OCI-LY7 (cell line): ENCODE data around the gene DPP8. TPM values are rescaled to one million over a fixed set of nuclear protein-coding genes. Genes with fewer than 3 reads are reported as not detected.

Source experiments
- BruUV-seq: library from RNA; stranded (reverse); fragments of 400-500 nt; replicated peaks from 2 replicates; lab custom pipeline; 2021; lab: Mats Ljungman, UMichigan
- CTCF ChIA-PET: fragments of 300-600 bp; sonication (Branson Sonifier 250); formaldehyde crosslinking; loops from one replicate; lab custom pipeline; 2022; ENCODE audit warnings: antibody characterized with exemption; ENCODE audit not compliant: unreplicated experiment; lab: Charles Lee
- POLR2A ChIA-PET: fragments of 300-600 bp; sonication (Branson Sonifier 250); formaldehyde crosslinking; loops from one replicate; lab custom pipeline; 2022; ENCODE audit warnings: antibody characterized with exemption; lab: Charles Lee
- DNase-seq: peaks from one replicate; pipeline ENCODE4 v3.0.0-alpha.2; 2015; ENCODE audit warnings: low spot score
- H2AFZ ChIP-seq: fragments of 200-600 bp; sonication (generic), shearing (Covaris generic); 2 replicates; pipeline ENCODE4 v1.6.1; 2014; ENCODE audit warnings: mild to moderate bottlenecking, antibody characterized with exemption, low read length, moderate library complexity
- H3K27ac ChIP-seq: fragments of 200-600 bp; sonication (generic); 2 replicates; pipeline ENCODE4 v1.5.1; 2014; ENCODE audit warnings: mixed run types, low read depth, mild to moderate bottlenecking, moderate library complexity, low read length, inconsistent platforms; ENCODE audit not compliant: poor library complexity, severe bottlenecking
- H3K36me3 ChIP-seq: fragments of 200-600 bp; sonication (generic); 2 replicates; pipeline ENCODE4 v1.6.1; 2014; ENCODE audit warnings: mild to moderate bottlenecking, antibody characterized with exemption, low read length, moderate library complexity, mixed read lengths; ENCODE audit not compliant: insufficient read depth
- H3K4me1 ChIP-seq: fragments of 200-600 bp; sonication (generic); 2 replicates; pipeline ENCODE4 v1.5.1; 2014; ENCODE audit warnings: mild to moderate bottlenecking, low read length; ENCODE audit not compliant: insufficient read depth, poor library complexity, severe bottlenecking
- H3K4me2 ChIP-seq: fragments of 200-600 bp; sonication (generic); 2 replicates; pipeline ENCODE4 v1.6.1; 2014; ENCODE audit warnings: mild to moderate bottlenecking, low read length
- H3K4me3 ChIP-seq: fragments of 200-600 bp; sonication (generic); 2 replicates; pipeline ENCODE4 v1.5.1; 2014; ENCODE audit warnings: mild to moderate bottlenecking, low read depth, low read length; ENCODE audit not compliant: poor library complexity, severe bottlenecking
- H3K79me2 ChIP-seq: fragments of 200-600 bp; sonication (generic); 2 replicates; pipeline ENCODE4 v1.6.1; 2016; ENCODE audit warnings: low read depth, mild to moderate bottlenecking, low read length, moderate library complexity, mixed read lengths; ENCODE audit not compliant: insufficient read depth
- H3K9me2 ChIP-seq: fragments of 200-600 bp; sonication (generic); 2 replicates; pipeline ENCODE4 v1.6.1; 2016; ENCODE audit warnings: mild to moderate bottlenecking, low read length, mixed read lengths; ENCODE audit not compliant: insufficient read depth
- H3K9me3 ChIP-seq: fragments of 200-600 bp; sonication (generic); 2 replicates; pipeline ENCODE4 v1.6.1; 2014; ENCODE audit warnings: mild to moderate bottlenecking, mixed run types, low read length, mixed read lengths
- H4K20me1 ChIP-seq: fragments of 200-600 bp; sonication (generic); 2 replicates; pipeline ENCODE4 v1.6.1; 2014; ENCODE audit warnings: mild to moderate bottlenecking, antibody characterized with exemption, low read length, moderate library complexity, mixed read lengths; ENCODE audit not compliant: insufficient read depth
- EZH2phosphoT487 ChIP-seq: fragments of 200-600 bp; sonication (generic); IDR thresholded peaks from 2 replicates; pipeline ENCODE4 v1.6.1; 2018; ENCODE audit warnings: low read depth, borderline replicate concordance, mild to moderate bottlenecking, mixed run types, antibody characterized with exemption, low read length, moderate library complexity, mixed read lengths
- intact Hi-C: fragments of 100-400 bp; cut with micrococcal nuclease; formaldehyde crosslinking; loops from one replicate; pipeline ENCODE4 v1.10.0; 2022; ENCODE audit not compliant: unreplicated experiment
- total RNA-seq, 2 experiments: library from RNA; depleted of rRNA in 1 of 2; stranded (reverse); fragments of >200 nt in 1 of 2; shearing (Covaris generic) in 1 of 2; gene quantifications; 2 replicates each; pipeline ENCODE4 v1.2.3, GENCODE V29; 2014 to 2022
- TF ChIP-seq, protein P1 (sequence below): fragments of 200-600 bp; sonication (generic); conservative IDR thresholded peaks from 2 replicates; pipeline ENCODE4 v1.5.1; 2014; ENCODE audit warnings: mild to moderate bottlenecking, antibody characterized with exemption, low read length, moderate library complexity, mixed read lengths

DPP8 gene
- total RNA-seq, 2 experiments from 2014 or later, result 43.0 to 52.1 TPM

GRCh38 chr15:65405791-65406423, 111.6 kb downstream of the DPP8 start:
- POLR2A ChIA-PET, result interaction anchor here (0.8 to 1.2 kb wide), 2 partner anchors 12 to 24 kb away, joined by 3 to 5 read pairs; no protein-coding TSS in a partner anchor
- no peaks in the 10 kb centered on the region for H4K20me1 ChIP-seq
- H3K4me1 ChIP-seq, result peaks cover 16% of the 10 kb centered on the region
- no peaks in the 10 kb centered on the region for H3K9me3 ChIP-seq
- no peak for DNase-seq
- no peak overlapping the region for H3K4me2 ChIP-seq
- TF ChIP-seq, protein P1, sequence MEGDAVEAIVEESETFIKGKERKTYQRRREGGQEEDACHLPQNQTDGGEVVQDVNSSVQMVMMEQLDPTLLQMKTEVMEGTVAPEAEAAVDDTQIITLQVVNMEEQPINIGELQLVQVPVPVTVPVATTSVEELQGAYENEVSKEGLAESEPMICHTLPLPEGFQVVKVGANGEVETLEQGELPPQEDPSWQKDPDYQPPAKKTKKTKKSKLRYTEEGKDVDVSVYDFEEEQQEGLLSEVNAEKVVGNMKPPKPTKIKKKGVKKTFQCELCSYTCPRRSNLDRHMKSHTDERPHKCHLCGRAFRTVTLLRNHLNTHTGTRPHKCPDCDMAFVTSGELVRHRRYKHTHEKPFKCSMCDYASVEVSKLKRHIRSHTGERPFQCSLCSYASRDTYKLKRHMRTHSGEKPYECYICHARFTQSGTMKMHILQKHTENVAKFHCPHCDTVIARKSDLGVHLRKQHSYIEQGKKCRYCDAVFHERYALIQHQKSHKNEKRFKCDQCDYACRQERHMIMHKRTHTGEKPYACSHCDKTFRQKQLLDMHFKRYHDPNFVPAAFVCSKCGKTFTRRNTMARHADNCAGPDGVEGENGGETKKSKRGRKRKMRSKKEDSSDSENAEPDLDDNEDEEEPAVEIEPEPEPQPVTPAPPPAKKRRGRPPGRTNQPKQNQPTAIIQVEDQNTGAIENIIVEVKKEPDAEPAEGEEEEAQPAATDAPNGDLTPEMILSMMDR, result no peak
- no peak for TF ChIP-seq EZH2phosphoT487
- no peaks in the 10 kb centered on the region for H3K36me3 ChIP-seq
- H3K27ac ChIP-seq, result no peak overlapping the region
- BruUV-seq, result no TSS peak
- intact Hi-C loops, result no loop called here
- no peaks in the 10 kb centered on the region for H3K79me2 ChIP-seq
- CTCF ChIA-PET, result no interaction called here
- no peaks in the 10 kb centered on the region for H3K9me2 ChIP-seq
- H2AFZ ChIP-seq, result peak overlapping the region; percentile 62
- no peak overlapping the region for H3K4me3 ChIP-seq

GRCh38 chr15:65404186-65404872, 113.2 kb downstream of the DPP8 start:
- no TSS peak for BruUV-seq
- Histone ChIP-seq H3K4me1 (peaks cover 11% of the 10 kb centered on the region), H3K79me2 (no peaks in the 10 kb centered on the region), H3K36me3 (no peaks in the 10 kb centered on the region), H3K4me2 (no peak overlapping the region), H3K27ac (no peak overlapping the region), H3K9me3 (no peaks in the 10 kb centered on the region), H4K20me1 (no peaks in the 10 kb centered on the region), H3K9me2 (no peaks in the 10 kb centered on the region), H3K4me3 (no peak overlapping the region), H2AFZ (no peak overlapping the region)
- DNase-seq, result no peak
- intact Hi-C loops, result no loop called here
- TF ChIP-seq, protein P1, result no peak
- TF ChIP-seq EZH2phosphoT487, result no peak
- ChIA-PET CTCF (no interaction called here), POLR2A (no interaction called here)

DNA sequence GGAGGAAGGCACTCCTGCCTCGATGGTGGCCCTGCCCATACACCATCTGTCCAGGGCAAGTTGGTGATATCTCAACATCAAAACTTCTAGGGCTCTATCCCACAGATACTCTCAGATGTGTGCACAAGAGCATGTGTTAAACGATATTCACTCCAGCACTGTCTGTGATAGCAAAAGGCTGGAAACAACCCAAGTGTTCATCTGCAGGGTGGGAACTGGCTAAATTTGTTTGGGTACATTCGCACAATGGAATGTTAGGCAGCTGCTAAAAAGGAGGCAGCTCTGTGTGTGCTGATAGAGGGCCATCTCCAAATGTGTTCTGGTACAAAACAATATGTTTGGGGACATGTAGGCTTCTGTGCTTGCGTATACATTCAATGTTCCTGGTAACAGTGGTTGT, 114.5 kb downstream of the DPP8 start:
- POLR2A ChIA-PET, result no interaction called here
- H4K20me1 ChIP-seq, result no peaks in the 10 kb centered on the region
- H3K27ac ChIP-seq, result no peak overlapping the region
- H3K4me3 ChIP-seq, result no peak overlapping the region
- H3K4me2 ChIP-seq, result no peak overlapping the region
- H3K9me2 ChIP-seq, result no peaks in the 10 kb centered on the region
- CTCF ChIA-PET, result no interaction called here
- DNase-seq, result no peak
- TF ChIP-seq, protein P1, result no peak
- no peak for TF ChIP-seq EZH2phosphoT487
- intact Hi-C loops, result no loop called here
- no peaks in the 10 kb centered on the region for H3K36me3 ChIP-seq
- H3K4me1 ChIP-seq, result no peaks in the 10 kb centered on the region
- H2AFZ ChIP-seq, result no peak overlapping the region
- H3K9me3 ChIP-seq, result no peaks in the 10 kb centered on the region
- no TSS peak for BruUV-seq
- no peaks in the 10 kb centered on the region for H3K79me2 ChIP-seq
